ENCODE results near the gene STRN3.

GRCh38 chr14:30961330-30961729 is 64.8 kb downstream of the STRN3 start:
- no peak for TF ChIP-seq CTCF (conservative IDR thresholded peaks at IDR 0.05; ENCODE audit: low read depth, low read length)
- no peak for TF ChIP-seq EZH2 (IDR thresholded peaks at IDR 0.05; ENCODE audit: borderline replicate concordance, low read depth, low read length, poor library complexity, severe bottlenecking)
